GM19467 (cell line): ENCODE data around the gene RPLP1.

Experiments
- ATAC-seq: cut with Tn5 transposase; IDR thresholded peaks from one replicate; pipeline ENCODE4 v1.9.1; 2021; ENCODE audit warnings: mild to moderate bottlenecking, moderate library complexity; ENCODE audit not compliant: unreplicated experiment

Gene RPLP1

DNA sequence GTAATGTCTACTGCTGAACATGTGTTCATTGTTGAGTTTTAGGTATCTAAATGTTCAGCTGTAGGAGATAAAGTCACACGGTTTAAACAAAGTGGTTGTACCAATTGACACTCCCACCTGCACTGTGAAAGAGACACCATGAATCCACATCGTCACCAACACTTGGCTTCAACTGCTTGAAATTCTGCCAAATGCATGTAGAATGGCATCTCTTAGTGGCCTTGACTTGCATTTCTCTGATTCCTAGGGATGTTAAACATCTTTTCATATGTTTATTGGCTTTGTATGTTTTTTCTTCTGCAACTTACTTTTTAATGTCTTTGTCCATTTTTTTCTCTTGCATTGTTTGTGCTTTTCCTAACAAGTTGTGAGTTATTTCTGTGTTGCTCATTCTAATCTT is 43.4 kb downstream of the RPLP1 start:
- no peak for ATAC-seq

DNA sequence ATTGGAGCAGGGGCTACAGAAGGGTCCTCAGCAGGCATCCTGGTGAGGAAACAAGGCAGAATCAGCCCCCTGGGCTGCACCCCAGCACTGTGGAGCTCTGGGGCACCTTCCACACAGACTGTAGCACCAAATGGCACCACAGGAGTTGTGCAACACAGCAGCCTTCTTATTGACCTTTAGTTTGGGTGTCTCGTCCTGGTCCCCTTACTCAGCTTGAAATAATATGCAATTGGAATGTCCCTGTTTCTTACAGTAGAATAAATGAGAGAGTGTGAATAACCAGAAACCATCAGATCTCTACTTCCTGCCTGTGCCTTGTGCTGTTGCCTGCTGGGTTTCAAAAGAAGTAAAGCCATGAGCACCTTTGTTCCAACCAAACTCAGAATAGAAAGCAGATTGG is 44.5 kb downstream of the RPLP1 start:
- no peak for ATAC-seq

DNA sequence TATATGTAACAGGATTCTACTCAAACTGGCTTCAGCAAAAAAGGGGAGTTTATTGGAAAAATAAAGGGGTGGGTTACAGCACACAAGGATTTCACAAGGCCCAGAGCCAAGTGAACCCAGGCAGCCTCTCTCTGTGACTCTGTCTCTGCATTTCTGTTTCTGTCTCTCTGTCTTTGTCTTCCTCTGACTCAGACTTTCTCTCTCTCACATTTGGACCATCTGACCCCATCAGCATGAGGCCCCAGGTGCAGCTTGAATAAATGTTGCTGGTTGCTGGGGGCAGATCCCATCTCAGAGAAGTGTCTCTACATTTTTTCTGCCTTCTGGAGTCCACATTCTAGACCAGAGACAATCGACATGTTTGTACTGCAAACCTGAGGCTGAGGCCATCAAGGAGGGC is 45.0 kb downstream of the RPLP1 start:
- ATAC-seq: no peak

DNA sequence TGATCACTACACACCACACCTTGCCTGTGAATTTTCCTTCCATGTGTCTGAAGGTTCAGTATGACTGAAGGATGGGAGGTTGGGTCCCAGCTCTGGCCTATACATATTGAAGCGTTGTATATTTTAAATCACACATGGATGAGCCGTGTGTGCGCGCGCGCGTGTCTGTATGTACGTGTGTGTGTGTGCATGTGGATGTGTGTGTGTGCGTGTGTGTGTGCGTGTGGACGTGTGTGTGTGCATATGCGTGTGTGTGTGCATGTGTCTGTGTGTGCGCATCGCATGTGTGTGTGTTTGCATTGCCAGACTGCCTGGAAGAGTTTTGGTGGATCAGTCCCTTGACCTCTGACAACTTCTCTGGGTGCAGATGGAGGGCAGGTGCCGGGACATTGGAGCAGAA is 45.7 kb downstream of the RPLP1 start:
- ATAC-seq: no peak

DNA sequence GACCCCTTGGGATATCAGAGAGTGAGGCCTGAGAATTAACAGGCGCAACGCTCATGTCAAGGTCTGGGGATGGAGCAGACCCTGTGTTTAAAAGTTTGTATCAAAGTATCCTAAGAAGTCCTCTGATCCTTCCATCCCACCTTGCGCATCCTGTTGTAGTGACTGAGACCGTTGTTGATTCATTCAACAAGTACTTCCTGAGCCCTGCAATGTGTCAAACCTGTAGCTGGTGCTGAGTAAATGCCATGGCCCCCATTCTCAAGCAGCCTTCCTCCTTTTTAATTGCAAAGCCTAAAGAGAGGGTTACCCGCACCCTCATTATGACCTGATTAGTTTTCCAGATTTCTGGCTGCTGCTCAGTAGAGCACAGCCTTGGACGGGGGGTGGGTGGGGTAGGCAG is 46.4 kb downstream of the RPLP1 start:
- no peak for ATAC-seq

DNA sequence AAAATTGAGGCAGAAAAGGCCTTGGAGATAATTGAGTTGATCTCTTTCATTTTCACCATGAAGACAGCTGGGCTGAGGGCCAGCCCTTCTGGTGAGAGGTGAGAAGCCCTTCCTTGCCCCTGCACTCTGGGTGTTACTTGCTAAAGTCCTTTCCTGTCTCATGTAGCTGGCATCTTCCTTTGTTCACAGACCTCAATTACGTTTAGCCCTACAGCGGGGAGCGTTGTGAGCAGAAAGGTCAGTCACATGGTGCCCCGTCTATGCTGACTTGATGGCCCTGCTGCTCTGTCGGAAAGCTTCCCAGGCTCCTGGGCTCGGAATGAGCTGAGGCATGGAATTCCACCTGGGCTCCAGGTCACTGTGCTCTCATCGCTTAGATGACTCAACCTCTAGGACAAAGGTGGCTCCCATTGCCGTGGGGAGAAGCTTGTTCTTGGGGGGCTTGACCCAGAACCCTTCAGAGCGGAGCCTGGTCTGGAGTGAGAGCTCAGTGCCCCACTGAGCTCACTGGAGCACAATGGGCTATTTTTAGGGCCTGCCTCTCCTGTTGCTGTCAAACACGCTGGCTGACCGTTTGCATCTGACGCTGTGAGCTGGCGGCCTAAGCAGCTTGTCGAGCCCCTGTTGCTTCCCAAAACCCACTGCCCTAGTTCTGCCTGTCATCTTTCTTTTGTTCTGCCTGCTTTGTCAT is 47.0 kb downstream of the RPLP1 start:
- no peak for ATAC-seq

DNA sequence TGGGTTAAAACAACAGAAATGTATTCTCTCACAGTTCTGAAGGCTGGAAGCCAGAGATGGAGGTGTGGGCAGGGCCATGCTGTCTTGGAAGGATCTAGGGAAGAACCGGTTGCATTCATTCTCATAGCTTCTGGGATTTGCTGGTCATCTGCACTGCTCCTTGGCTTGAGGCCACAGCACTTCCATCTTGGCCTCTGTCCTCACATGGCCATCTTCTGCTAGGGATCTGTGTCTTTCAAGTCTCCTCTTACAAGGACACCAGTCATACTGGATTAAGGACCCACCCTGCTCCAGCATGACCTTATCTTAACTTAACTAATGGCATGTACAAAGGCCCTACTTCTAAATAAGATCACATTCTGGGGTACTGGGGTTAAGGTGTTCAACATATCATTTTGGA is 47.7 kb downstream of the RPLP1 start:
- no peak for ATAC-seq

DNA sequence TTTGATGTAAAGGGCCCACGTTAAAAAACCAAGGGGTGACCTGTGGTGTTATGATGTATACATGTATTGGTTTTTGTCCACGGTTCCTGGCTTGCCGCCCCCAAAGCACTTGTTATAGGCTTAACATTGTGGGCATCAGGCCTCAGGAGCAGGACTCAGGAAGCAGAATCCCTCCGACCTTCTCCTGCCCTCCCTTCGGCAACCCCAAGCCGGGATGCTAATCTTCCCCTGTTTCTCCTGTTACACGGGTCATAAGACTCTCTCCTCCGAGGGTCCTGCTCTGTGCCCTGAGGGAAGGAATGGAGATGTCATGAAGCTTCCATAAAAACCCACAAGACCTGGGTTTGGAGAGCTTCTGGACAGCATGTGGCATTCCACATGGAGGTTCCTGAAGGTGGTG is 48.8 kb downstream of the RPLP1 start:
- ATAC-seq: no peak

DNA sequence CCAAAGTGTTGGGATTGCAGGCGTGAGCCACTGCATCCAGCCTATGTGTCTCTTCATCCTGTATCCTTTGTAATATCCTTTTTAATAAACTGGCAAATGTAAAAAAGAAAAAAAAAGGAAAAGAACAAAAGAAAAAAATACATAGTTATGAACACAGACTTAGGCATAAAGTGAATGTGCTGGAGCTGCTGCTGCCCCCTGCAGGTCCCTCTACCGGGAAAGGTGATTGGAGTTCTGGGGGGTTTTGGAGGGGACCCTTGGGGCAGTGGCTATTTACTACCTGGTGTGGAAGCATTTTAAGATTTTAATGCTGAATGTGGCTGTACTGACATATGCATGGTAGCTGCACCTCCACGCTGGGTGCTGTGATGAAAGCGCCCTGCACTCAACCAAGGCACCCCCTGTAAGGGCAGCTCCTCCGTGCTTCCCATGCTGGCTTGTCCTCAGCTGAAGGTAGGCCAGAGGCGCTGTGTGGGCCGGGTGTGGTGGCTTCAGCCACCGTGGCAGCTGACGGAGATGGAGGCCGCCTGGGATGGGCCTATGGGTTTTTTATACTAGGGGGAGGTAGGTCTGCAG is 49.9 kb downstream of the RPLP1 start:
- no peak for ATAC-seq

DNA sequence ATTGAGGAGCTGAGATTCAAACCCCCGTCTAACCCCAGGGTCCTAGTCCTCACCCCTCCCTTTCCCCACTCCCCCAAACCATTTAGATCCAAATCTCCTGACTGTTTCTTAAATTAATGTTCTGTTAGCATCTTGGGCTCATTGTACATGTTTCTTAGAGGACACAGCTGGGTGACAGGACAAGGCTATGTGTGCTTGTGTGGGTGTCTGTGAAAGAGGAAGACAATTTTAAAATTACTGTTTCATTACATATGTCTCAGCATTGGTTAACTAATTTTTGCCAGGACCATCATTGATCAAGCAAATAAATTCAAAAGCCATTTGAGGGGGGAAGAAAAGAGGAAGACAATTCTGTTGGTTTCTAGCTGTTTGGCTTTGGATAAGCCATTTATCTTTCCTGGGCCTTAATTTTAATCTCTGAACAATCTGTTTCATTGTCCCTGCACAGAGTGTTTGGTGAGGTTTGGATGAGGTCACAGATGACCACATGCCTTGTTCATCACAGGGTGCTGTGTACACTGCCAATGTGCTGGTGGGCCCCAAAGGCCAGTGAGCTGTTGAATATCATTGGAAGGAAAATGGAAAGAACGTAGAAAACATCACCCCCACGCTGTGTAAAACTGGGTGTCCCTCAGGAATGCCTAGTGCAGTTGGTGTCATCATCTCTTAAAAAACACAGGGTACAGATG is 51.9 kb downstream of the RPLP1 start:
- no peak for ATAC-seq
